ENCODE results near the gene C5orf63. TPM values are rescaled to one million over a fixed set of nuclear protein-coding genes. Genes with fewer than 3 reads are reported as not detected.

The C5orf63 gene
- polyA plus RNA-seq, 1 donor (not counting 4 experiments of a cell fraction or from before 2014, with no cell fraction given): 7.2 TPM

- no peak for FAIRE-seq
- dilution Hi-C loops (cut with MboI; ENCODE audit: extremely low pct_ligation_motif_present, low sequenced_read_pairs): no loop called here
Measured at GRCh38 chr5:127009784-127010183, 63.5 kb downstream of the C5orf63 start.

DNA sequence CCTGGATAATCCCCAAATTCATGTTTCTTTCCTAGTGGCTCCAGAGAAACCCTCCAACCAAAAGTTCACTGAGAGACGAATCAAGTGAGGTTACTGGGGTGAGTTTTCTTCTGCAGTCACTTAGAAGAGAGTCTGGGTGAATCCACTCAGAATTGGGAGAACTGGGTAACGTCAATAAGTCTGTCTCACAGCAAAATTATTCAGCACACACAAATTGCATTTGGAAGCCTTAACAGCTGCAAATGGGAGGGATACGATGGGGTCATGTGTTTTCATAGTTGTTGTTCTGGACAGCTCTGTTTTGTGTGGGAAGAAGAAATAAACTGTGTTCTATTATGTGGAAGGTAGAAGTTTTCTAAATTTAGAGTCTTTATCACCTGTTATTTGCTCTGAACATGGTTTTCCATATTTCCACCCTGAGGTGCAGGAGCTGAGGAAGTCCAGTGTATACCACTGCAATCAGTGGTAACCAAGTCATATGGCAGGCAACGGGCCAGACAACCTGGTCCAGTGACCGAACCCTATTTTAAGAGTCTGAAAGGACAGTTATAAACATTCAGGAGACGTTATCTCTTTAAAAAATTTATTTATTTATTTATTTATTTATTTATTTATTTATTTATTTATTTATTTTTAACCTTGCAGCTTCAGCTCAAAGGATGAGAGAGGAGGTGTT lies 64.9 kb downstream of the C5orf63 start:
- DNase-seq (ENCODE audit: low read depth, low spot score) (no peak), FAIRE-seq (no peak)
- no peaks in the 10 kb centered on the region for H3K4me1 ChIP-seq (ENCODE audit: control insufficient read depth, extremely low read depth, insufficient read depth, low read length)
- no peaks in the 10 kb centered on the region for H3K9me1 ChIP-seq (ENCODE audit: control insufficient read depth, extremely low read depth, insufficient read depth, low read length)
- no peaks in the 10 kb centered on the region for H3K36me3 ChIP-seq (ENCODE audit: control insufficient read depth in 2 of 2, extremely low read depth in 1 of 2, insufficient read depth in 2 of 2, low read length in 2 of 2)
- no peaks in the 10 kb centered on the region for H4K20me1 ChIP-seq (ENCODE audit: control insufficient read depth, extremely low read depth, insufficient read depth, low read length)
- no peak overlapping the region for H3K27ac ChIP-seq (ENCODE audit: control insufficient read depth, insufficient read depth, low read length)
- H3K9me3 ChIP-seq (ENCODE audit: control insufficient read depth, low read depth, low read length): no peaks in the 10 kb centered on the region
- no peak overlapping the region for H3K4me2 ChIP-seq (ENCODE audit: control insufficient read depth, extremely low read depth, insufficient read depth, low read depth, low read length)
- dilution Hi-C loops (cut with MboI; ENCODE audit: extremely low pct_ligation_motif_present, low sequenced_read_pairs): no loop called here
- H2AFZ ChIP-seq (ENCODE audit: control insufficient read depth, low read length): no peak overlapping the region
- H3K4me3 ChIP-seq (ENCODE audit: control insufficient read depth in 2 of 3, extremely low read depth in 1 of 3, insufficient read depth in 2 of 3, low read depth in 1 of 3, low read length in 3 of 3): no peak overlapping the region
- no peaks in the 10 kb centered on the region for H3K27me3 ChIP-seq (ENCODE audit: control insufficient read depth, extremely low read depth, insufficient read depth, low read length)
- no peaks in the 10 kb centered on the region for H3K79me2 ChIP-seq (ENCODE audit: control insufficient read depth, insufficient read depth, low read length)
- no peak overlapping the region for H3K9ac ChIP-seq (ENCODE audit: control insufficient read depth, extremely low read depth, insufficient read depth, low read length)
- no peak for TF ChIP-seq EZH2 (IDR thresholded peaks at IDR 0.05; ENCODE audit: low read length)
- TF ChIP-seq CTCF (optimal IDR thresholded peaks at IDR 0.05 in 1 of 3, IDR thresholded peaks at IDR 0.05 in 1 of 3, conservative IDR thresholded peaks at IDR 0.05 in 1 of 3; ENCODE audit: extremely low read depth in 1 of 3, insufficient read depth in 2 of 3, low read length in 3 of 3): no peak

More at GRCh38 chr5:127009784-127010183, 63.5 kb downstream of the C5orf63 start:
- H3K27me3 ChIP-seq (ENCODE audit: control insufficient read depth, extremely low read depth, insufficient read depth, low read length): no peaks in the 10 kb centered on the region
- no peak for DNase-seq (ENCODE audit: low read depth, low spot score)
- no peaks in the 10 kb centered on the region for H4K20me1 ChIP-seq (ENCODE audit: control insufficient read depth, extremely low read depth, insufficient read depth, low read length)
- no peak overlapping the region for H3K27ac ChIP-seq (ENCODE audit: control insufficient read depth, insufficient read depth, low read length)
- no peaks in the 10 kb centered on the region for H3K9me1 ChIP-seq (ENCODE audit: control insufficient read depth, extremely low read depth, insufficient read depth, low read length)
- H3K4me2 ChIP-seq (ENCODE audit: control insufficient read depth, extremely low read depth, insufficient read depth, low read depth, low read length): no peak overlapping the region
- no peaks in the 10 kb centered on the region for H3K36me3 ChIP-seq (ENCODE audit: control insufficient read depth in 2 of 2, extremely low read depth in 1 of 2, insufficient read depth in 2 of 2, low read length in 2 of 2)
- H3K4me3 ChIP-seq (ENCODE audit: control insufficient read depth in 2 of 3, extremely low read depth in 1 of 3, insufficient read depth in 2 of 3, low read depth in 1 of 3, low read length in 3 of 3): no peak overlapping the region
- H3K4me1 ChIP-seq (ENCODE audit: control insufficient read depth, extremely low read depth, insufficient read depth, low read length): no peaks in the 10 kb centered on the region
- no peak overlapping the region for H3K9ac ChIP-seq (ENCODE audit: control insufficient read depth, extremely low read depth, insufficient read depth, low read length)
- H2AFZ ChIP-seq (ENCODE audit: control insufficient read depth, low read length): no peak overlapping the region
- H3K79me2 ChIP-seq (ENCODE audit: control insufficient read depth, insufficient read depth, low read length): no peaks in the 10 kb centered on the region
- H3K9me3 ChIP-seq (ENCODE audit: control insufficient read depth, low read depth, low read length): no peaks in the 10 kb centered on the region
- no peak for TF ChIP-seq CTCF (optimal IDR thresholded peaks at IDR 0.05 in 1 of 3, IDR thresholded peaks at IDR 0.05 in 1 of 3, conservative IDR thresholded peaks at IDR 0.05 in 1 of 3; ENCODE audit: extremely low read depth in 1 of 3, insufficient read depth in 2 of 3, low read length in 3 of 3)
- no peak for TF ChIP-seq EZH2 (IDR thresholded peaks at IDR 0.05; ENCODE audit: low read length)
